NCI-H1048 (cell line): ENCODE measurements around the gene C16orf89.
"Not testable (repeated sequence)": the region's sequence is repeated elsewhere in the genome, so short reads cannot be mapped to it uniquely, and the experiment has no call there.

Experiments
- DNase-seq: peaks from one replicate; lab custom pipeline; 2025; lab: John Stamatoyannopoulos, UW

C16orf89 gene

DNA sequence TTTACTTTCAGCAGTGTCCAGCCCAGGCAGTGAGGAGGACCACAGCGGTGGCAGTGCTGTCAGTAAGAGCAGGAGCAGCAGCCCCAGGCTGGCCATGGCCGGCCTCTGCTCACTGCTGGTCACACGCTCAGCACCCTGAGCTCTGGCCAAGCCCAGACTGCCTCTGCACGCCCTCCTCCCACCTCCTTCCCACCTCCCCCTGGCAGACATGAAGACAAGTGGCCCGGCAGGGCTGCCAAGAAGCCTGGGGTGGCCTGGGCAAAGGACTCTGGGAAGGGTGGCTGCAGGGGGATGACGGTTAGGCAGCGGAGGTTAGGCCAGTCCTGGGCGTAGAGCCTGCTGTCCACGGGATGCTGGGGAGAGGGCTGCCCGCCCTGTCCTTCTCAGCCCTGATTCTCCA is at the start of gene C16orf89:
C16orf89 (minus strand) TSS at position 144 of the 400 bp plus-strand sequence; CDS start at position 96, 48 bp downstream.
- DNase-seq = no peak

DNA sequence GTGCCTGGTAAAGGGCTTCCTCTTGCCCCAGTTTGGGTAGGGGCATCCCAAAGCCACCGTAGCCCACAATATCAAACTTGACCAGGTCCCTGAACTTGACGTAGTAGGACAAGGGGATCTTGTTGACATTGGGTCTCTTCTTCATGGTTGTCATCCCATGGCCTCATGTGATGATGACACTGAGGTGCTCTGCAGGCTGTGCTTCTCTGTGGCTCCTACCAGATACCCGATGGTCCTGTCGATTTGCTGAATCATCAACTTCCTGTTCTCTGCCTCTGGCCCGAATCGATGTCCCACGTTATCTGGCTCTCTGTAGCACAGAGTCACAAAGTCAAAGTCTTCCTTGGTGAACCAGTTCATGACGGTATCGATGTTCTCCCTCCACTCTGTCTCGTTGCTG is 45.2 kb upstream of the C16orf89 start:
- not testable (repeated sequence) for DNase-seq

DNA sequence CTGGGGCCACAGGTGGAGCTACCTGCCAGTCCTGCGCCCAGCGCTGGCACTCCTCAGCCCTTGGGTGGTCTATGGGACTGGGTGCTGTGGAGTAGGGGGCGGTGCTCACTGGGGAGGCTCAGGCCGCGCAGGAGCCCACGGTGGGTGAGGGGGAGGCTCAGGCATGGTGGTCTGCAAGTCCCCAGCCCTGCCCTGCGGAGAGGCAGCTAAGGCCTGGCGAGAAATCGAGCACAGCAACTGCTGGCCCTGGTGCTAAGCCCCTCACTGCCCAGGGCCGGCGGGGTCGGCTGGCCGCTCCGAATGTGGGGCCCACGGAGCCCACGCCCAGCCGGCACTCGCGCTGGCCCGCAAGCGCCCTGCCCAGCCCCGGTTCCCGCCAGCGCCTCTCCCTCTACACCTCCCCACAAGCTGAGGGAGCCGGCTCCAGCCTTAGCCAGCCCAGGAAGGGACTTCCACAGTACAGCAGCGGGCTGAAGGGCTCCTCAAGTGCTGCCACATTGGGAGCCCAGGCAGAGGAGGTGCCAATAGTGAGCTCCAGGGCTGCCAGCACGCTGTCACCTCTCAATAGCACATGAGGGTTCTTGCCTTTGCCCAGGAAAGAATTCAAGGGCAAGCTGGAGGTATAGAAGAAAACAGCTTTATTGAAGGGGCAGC is 42.9 kb upstream of the C16orf89 start:
- DNase-seq = no peak

DNA sequence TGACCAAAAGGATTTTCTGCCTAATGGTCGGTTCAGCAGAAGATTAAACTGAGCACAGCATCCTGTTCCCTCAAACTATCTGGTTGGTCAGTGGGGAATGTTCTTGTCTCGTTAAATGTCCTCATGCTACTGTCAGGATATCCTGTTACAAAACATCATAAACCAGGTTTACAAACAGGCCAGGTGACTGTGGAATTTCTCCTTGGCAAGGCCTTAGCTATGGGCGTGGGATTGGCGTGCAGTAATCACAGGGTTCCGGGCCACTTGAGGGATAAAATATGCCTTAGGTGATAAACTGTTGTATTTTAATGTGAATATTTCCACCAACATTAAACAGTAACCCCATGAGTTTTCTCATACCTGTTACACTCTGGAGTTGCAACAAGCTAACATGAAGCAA is 39.3 kb upstream of the C16orf89 start:
- DNase-seq = not testable (repeated sequence)

DNA sequence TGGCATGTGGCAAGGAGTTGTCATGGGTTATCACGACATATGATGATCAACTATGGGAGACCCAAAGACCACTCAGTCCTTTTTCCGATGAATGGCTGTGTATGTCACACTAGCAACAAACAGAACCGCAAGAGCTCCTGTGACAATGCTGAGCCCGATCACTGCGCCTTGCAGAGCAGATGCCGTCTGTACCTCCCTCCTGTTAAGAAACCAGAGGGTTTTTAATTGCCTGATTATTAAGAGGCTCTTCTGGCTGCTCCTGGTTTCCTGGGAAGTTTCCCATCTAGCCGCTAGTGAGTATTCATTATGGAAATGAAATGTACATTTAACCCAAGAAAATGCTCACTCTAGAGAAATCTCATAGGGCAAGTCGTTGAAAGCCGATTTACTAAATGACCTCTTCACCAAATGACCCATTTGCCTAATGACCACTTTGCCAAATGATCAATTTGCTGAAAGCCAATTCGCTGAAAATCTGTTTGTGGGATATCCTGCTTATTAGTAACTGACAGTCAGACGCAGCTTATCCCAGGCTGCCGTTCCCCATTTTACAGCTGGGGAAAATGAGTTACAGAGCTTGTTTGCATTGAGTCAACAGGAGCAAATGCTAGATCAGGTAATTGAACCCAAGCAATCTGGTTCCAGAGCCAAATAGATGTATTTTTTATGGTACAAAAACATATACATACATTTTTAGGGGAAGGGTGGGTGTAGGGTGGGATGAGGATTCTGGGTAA is 37.7 kb upstream of the C16orf89 start:
- not testable (repeated sequence) for DNase-seq

DNA sequence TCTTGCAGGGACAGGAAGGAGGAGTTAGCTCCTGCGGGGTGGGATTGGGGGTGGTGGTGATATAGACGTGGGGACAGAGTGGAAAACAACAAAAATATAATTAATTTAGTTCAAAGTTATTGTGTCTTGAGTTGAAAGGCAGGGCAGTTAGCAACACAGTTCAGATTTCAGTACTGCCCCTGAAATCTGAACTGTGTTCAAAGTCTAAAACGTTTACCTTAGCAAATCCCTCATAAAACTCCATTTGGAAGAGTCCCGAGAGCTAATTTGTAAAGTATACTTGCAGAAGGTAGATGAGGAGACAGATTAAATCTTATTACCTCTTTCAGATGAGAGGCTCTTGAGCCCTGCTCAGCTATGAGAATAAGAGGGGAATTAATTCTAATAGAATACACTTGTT is 33.4 kb upstream of the C16orf89 start:
- not testable (repeated sequence) for DNase-seq

DNA sequence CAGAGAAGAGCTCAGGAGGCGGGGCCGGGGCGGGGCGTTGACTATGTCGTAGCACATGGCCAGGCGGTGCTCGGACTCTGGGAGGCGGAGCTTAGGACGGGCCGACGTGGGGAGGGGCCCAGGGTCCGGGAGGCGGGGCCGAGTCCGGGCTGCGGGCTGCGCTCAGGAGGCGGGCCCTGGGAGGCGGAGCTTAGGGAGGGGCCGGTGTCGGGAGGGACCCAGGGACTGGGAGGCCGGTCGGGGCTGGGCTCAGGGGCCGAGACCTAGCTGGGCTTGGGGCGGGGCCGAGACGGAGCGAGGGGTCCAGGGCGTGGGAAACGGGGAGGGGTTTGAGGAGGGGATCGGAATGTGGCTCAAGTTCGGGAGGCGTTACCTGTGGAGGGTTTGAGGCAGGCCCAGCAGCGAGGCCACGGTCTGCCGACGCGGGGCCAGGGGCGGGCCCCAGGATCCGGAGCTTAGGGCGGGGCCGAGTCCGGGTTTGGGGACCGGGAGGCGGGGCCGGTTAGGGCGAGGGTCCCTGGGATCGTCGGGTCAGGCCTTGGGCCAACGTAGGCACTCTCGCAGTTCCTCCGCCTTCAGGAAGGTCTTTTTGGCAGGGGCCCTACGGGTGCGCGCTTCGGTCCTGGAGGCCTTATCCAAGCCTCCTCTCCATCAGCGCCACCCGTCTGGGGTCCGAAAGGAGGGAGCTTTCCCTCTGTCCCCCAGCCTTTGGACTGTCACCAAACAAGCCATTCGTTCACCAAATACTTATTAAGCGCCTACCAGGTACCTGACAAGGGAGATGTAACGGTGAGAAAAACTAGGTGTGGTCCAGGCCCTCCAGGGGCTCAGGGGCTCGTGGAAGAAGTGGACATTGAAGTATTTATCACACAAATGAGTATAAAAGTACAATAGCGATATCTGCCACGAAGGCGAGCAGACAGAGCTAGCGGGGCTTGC is 32.7 kb upstream of the C16orf89 start:
- not testable (repeated sequence) for DNase-seq

DNA sequence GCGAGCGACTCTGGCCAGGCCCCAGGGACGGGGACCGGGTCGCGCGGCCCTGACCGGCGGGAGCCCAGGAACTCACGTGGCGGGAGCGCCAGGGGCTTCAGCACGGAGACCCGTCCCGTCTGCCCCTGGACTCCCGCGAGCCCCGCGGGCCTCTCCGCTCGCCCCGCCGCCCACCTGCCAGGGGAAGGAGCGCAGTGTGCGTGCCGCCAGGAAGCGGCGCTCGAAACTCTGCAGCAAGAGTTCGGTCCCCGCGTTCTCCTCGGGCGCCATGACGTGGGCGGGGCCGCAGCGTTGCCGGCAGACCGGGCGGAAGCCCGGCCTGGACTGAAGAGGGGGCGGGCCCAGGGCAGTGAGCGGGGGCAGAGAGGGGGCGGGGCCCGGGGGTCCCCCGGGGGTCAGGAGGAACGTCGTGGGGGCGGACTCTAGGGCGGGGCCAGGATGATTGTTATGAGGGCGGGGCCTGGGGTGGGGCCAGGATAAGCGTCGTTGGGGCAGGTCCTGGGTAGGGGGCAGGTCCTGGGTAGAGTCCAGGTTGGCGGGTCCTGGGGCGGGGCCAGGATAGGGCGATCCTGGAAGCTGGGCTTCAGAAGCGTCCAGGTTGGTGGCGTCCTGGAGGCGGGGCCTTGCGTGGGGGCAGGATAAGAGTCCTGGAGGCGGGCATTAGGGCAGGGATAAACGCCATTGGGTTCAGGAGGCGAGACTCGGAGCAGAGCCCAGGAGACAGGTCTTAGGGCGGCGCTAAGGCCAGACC is 31.9 kb upstream of the C16orf89 start, which contains the start of gene EEF2KMT:
EEF2KMT (minus strand) TSS at position 326 of the 751 bp plus-strand sequence; CDS start at position 270, 56 bp downstream.
- peak; percentile 78 for DNase-seq

GRCh38 chr16:5097061-5097469 is 31.3 kb upstream of the C16orf89 start:
- DNase-seq = not testable (repeated sequence)

DNA sequence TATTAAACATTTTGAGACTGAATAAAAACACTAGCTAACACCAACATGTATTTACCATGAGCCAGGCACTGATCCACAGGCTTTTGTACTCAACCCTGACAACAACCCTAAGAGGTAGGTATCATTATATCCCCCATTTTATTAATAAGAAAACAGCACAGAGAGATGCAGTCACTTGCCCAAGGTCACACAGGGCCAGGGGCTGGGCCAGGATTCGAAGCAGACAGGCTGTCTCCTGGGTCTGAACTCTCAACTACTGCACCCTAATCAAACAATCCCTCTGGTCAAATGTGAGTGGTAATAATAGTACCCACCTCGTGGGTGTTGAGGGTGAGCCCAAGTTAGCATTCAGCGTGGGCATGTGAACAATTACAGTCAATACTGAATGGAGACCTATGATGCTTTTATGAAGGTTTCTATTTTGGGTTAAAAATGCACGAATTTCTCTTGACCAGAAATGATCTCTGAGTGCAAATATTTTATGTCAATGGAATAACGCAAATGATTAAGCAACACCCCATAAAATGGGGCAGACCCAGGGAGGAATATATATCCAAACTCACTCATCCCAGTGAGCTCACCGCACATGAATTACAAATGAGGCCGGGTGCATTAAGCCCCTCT is 30.8 kb upstream of the C16orf89 start:
- DNase-seq = not testable (repeated sequence)

GRCh38 chr16:5095145-5095830 is 29.5 kb upstream of the C16orf89 start:
- DNase-seq = not testable (repeated sequence)

- DNase-seq = not testable (repeated sequence)
Observed at GRCh38 chr16:5093746-5094145, 28.0 kb upstream of the C16orf89 start.

GRCh38 chr16:5093081-5093480 is 27.3 kb upstream of the C16orf89 start:
- DNase-seq = not testable (repeated sequence)

DNA sequence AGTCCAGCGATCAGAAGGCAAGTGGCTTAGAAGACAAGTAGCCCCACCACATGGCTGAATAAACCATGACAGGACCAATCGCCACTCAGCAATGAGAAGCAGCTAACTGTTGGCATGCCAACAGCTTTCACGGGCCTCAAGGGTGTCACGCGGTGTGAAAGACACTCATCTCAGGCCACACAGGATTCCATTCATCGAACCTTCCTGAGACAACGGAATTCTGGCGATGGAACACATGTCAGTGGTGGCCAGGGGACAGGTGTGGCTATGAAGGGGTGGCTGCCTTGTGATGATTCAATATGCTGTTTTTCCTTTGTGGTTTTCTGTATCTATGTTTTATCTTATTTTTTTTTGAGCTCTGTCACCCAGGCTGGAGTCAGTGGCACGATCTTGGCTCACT is 24.8 kb upstream of the C16orf89 start:
- DNase-seq = not testable (repeated sequence)

DNA sequence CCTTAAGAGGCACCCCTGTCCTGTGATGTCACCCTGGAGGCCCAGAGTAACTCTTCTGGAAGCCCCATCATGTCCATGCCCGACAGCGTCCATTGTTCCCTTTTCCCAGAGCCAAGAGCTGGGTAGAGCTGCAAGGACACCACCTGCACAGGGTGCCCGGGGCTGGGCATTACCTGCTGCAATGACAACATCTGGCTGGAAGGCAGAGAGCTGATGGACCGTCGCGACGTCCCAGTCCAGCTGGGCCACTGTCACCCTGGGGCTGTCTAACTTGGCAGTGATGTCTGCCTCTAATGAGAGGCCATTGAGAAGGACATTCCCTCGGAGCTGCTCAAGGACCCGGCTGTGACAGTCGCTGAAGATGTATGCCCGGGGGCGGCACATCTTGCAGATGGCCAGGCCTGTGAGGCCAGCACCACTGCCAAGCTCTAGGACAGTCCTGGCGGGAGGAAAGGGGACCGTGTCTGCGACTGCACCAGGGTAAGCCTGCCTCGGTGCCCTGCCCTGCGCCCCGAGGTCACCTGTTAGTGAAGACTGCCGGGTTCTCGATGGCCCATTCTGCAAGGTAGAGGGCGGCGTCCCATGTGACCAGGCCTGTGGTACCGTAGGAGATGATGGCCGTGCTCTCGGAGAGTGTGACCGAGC is 24.3 kb upstream of the C16orf89 start:
- not testable (repeated sequence) for DNase-seq

DNA sequence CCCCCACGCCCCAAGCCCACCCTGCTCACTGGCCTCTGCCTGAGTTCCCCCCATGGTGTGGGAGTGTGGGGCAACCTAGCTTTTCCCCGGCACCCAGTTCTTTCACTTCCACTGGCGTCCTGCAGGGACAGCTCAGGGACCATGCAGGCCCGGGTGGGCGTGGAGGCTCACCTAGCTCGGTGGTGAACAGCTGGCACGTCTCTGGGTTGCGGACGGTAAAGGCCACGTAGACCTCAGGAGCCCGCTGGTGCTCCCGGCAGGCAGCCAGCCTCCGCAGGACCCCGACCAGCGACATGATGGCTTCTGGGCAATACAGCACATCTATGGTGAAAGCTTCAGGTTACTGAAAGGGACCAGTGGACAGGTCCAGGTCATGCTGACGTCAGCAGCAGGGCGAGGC is 23.2 kb upstream of the C16orf89 start:
- DNase-seq = not testable (repeated sequence)

- DNase-seq = not testable (repeated sequence)
Observed at GRCh38 chr16:5088086-5088790, 22.5 kb upstream of the C16orf89 start.

DNA sequence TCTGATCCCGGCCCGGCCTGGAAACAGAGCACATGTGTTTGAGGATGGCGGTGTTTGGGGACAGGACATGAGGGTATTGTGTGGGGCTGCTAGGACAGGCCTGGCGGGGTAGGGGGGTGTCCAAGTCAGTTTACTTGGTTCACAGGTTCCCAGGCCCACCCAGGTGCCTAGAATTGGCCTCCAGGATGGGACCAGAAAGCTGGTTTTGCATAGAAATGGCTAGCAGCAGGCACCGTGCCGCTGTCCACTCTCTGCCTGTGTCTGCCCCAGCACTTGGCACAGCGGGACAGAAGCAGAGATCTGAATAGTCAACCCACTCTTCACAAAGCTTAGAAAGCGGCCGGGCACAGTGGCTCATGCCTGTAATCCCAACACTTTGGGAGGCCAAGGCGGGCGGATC is 20.0 kb upstream of the C16orf89 start:
- DNase-seq = not testable (repeated sequence)

DNA sequence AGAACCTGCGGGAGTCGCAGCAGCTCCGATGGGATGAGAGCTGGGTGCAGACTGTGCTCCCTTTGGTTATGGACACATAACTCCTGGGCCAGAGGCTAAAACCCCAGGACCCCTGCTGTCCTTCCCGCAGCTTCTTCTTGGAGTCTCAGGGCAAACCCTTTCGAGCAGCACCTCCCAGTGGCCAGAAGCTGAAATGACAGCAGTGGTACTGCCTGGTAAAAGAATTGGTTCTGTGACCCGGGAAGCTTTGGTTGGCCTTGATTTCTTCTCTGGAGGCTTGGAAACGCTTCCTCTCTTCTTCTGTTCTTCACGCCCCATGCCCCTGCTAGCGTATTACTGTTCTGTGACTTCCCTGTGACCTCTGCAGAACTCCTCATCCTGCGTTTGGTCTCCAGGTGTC is 19.0 kb upstream of the C16orf89 start:
- not testable (repeated sequence) for DNase-seq
